AG04450 (cell line): ENCODE measurements around the gene FAM20B. TPM values are rescaled to one million over a fixed set of nuclear protein-coding genes. Genes with fewer than 3 reads are reported as not detected.

Experiments
- polyA plus RNA-seq: library from polyadenylated mRNA; depleted of rRNA; stranded (reverse); fragments of >200 nt; gene quantifications from 2 replicates; pipeline ENCODE4 v1.2.3, GENCODE V29; 2011; rRNA removed

Gene FAM20B
- polyA plus RNA-seq, 1 experiment, result 29.3 TPM

Other genes with a start within 250 kb of the FAM20B start
- gene ANGPTL1, start 154.8 kb upstream of the FAM20B start, polyA plus RNA-seq, result 0.16 and 0.47 TPM in 2 replicates
- gene TOR3A, start 56.2 kb downstream of the FAM20B start, polyA plus RNA-seq, result 16.8 and 25.4 TPM in 2 replicates
- gene ABL2, start 203.8 kb downstream of the FAM20B start, polyA plus RNA-seq, result 13.9 and 19.2 TPM in 2 replicates